Measurements from ENCODE around the gene GRXCR1. TPM values are rescaled to one million over a fixed set of nuclear protein-coding genes. Genes with fewer than 3 reads are reported as not detected.

Gene GRXCR1
- not detected for polyA plus RNA-seq (ENCODE audit: insufficient read length in 4 of 4)

DNA sequence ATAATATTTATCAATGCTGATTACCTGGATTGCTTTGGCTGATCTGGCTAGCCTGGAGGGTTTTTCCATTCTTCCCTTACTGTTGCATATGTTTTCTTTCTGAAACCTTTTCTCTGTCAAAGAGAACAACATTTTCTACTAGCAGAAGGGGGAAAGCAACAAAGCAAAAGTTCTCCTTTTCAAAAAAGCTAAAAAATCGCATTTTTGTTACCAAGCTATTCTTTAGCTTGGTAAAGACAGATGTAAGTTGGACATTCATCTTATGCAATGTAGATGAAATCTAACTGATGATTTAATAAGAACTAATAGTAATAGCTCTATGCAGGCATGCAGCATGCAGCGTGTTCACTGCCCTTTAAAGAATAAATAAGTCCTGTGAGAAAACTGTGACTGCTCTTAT is at the start of gene GRXCR1:
Gene GRXCR1 (plus strand): TSS at position 301 of the 400 bp plus-strand sequence. CDS start 554 bp downstream, outside the sequence.
- no peak for DNase-seq (ENCODE audit: low read depth in 4 of 4, low spot score in 3 of 4)

DNA sequence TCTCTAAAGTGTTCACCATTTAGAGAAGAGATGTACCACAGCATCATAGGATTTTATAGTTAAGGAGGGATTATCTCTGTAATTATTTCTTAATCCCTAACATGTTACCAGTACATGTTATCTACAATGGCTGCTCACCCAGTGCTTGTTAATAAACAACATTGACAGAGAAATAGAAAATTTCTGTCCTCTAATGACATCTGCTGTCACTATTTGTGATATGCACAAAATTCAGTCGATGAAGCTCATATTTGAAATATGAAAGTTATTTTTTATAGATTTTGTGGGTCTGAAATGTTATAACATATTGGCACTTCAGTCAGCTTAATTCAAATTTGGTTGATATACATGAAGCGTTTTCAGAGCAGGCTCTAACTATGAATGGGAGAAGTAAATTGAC is 48.8 kb upstream of the GRXCR1 start:
- DNase-seq (ENCODE audit: low read depth in 4 of 4, low spot score in 3 of 4) = no peak

DNA sequence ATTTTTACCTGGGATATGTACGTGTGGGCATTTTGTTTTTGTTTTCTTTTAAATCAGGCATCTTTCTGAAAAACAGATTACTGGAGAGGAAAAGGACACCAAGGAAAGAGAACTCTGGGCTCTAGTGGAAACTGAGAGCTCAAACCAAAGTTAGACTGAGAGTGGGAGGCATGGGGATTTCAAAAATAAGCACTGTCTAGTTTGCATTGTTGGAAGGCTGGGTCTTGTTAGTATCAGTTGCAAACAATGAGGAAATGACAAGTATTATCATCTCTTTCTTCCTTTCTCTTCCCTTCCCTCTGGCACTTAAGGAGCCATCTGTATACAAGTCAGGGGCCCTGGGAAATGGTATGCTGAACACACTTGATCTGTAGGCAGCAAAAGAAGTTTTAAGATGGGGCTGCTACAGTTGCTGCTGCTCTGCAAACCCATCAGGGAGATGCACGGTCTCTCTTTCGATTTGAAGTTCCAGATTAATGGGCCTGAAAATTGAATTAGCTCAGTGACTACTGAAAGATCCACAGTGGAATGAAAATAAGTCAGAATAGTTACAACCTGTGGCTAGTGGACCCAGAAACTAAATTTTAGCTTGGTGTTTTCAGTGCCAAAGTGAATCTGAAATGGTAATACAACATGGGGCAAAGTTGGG is 48.0 kb upstream of the GRXCR1 start:
- DNase-seq (ENCODE audit: low read depth in 4 of 4, low spot score in 3 of 4) = no peak

GRCh38 chr4:42845586-42845985 is 46.9 kb upstream of the GRXCR1 start:
- DNase-seq (ENCODE audit: low read depth in 4 of 4, low spot score in 3 of 4) = no peak

- no peak for DNase-seq (ENCODE audit: low read depth in 4 of 4, low spot score in 3 of 4)
These were observed 36.7 kb upstream of the GRXCR1 start for GRCh38 chr4:42855779-42856178.

- DNase-seq (ENCODE audit: low read depth in 4 of 4, low spot score in 3 of 4) = peak; percentile 15 to 36 (median 28)
These were observed 26.8 kb upstream of the GRXCR1 start for GRCh38 chr4:42865572-42866189.

GRCh38 chr4:42871261-42871660 is 21.3 kb upstream of the GRXCR1 start:
- no peak for DNase-seq (ENCODE audit: low read depth in 4 of 4, low spot score in 3 of 4)

GRCh38 chr4:42871671-42872290 is 20.7 kb upstream of the GRXCR1 start:
- no peak for DNase-seq (ENCODE audit: low read depth in 4 of 4, low spot score in 3 of 4)

DNA sequence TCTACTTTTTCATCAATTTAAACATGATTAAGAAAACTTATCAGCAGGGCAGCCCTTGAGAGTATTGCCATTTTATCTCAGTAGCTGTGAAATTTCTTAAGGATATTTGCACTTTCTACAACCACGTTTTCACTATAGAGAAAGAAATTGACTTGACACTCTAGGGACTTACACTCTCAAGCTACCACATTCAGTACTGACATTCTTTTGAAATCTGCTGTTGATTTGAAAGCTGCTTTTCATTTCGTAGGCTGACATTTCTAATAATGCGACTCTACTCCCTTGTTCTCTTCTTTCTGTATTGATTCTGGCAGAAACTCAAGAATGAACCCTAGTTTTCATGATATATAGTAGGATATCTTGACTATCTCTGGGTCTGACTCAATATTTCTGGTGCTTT is 13.7 kb upstream of the GRXCR1 start:
- no peak for DNase-seq (ENCODE audit: low read depth in 4 of 4, low spot score in 3 of 4)

DNA sequence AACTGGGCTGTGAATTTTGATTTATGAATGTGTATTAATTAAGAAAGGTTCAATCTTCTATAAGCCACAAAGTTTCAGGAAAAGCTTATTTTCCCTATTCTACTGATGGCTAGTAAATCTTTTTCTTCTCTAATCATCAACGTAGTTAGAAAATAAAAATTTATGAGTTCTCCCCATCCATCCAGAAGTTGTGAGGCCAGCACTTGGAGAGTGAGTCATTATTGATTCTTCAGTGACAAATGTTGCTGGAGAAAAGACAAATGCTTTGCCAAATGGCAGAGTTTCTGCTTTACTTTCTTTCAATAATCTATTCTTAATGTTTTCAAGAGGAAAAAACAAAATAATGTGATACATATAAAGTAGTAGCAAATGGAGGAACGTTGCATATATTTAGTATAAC is 11.3 kb upstream of the GRXCR1 start:
- no peak for DNase-seq (ENCODE audit: low read depth in 4 of 4, low spot score in 3 of 4)

DNA sequence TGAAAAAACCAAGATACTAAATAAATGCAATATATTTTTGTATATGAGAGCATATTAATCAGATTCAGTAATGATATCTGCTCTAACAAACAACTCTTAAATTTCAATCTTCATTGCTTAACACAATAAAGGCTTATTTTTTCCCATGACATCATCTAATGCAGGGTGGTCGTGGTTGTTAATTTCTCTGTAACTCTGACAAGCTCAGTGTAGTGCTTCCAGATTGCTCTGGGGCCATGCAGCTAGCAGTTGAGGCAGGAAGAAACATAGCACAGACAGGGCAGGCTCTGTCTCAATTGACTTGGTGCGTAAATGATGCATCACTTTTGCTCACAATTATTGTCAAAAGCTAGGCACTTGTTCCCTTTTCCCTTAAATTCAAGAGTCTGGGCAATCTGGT is 869 bp upstream of the GRXCR1 start:
- DNase-seq (ENCODE audit: low read depth in 4 of 4, low spot score in 3 of 4) = no peak

GRCh38 chr4:42895452-42895851 is 2.9 kb downstream of the GRXCR1 start:
- no peak for DNase-seq (ENCODE audit: low read depth in 4 of 4, low spot score in 3 of 4)

DNA sequence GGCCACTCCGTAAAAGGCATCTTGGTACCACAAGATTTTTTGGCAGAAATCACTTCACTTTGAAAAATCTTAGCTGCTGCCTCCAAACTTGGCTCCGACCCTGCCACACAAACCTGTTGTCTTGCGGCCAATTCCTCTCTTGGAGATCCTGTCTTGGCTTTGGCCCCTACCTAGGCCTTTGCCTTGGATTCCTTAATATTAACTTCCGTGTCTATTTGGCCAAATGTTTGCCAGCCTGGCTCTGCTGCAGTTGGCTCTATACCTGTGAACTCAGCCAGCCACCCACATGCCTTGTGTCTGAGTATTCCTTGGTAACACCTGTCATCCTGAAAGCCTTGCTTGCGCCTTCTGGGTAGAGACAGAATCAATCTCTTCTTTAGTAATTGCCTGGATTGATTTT is 12.5 kb downstream of the GRXCR1 start:
- no peak for DNase-seq (ENCODE audit: low read depth in 4 of 4, low spot score in 3 of 4)

GRCh38 chr4:42905591-42905990 is 13.1 kb downstream of the GRXCR1 start:
- no peak for DNase-seq (ENCODE audit: low read depth in 4 of 4, low spot score in 3 of 4)

- DNase-seq (ENCODE audit: low read depth in 4 of 4, low spot score in 3 of 4) = peak in 1 of 4 donors; percentile 20
These were observed 13.8 kb downstream of the GRXCR1 start for GRCh38 chr4:42906341-42906740.

DNA sequence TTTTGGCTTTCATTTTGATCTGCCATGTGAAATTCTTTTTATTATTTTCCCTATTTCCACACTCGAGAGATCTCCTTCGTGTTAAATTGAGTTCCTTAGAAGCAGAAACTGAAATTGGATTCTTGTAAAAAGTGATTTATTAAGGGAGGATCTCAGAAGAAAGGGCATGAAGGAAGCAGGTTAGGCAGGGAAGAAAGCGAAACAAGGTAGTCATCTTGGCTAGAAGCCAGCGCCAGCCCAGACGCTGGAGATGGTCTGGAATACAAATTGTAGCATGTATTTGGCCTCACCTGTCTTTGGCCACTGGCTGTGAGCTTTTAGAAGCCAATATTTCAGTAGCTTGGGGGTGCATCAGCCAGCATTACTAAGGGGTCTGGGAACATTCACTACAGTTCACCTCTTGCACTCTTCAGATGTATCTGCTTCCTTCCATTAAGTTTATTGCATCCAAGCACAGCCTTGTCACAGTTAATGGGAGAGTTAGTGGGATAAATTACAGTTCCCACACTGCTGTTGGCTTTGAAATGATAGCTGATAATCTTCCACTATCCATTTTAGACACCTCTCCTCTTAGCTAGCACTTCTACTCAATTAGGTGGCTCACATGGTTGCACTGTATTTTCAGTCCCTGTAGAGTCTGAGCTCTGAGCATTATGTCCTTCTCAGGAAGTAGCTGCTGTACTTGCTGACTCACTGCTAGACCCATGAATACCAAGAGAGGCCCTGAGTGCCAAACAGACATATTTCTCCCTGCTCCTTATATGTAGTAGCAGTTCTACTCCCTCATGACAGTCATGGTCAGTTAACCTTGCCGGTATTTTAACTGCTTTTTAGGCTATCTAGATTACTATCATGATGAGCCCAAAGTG is 14.6 kb downstream of the GRXCR1 start:
- peak in 3 of 4 donors; percentile 31 to 41 (median 35) for DNase-seq (ENCODE audit: low read depth in 4 of 4, low spot score in 3 of 4)

GRCh38 chr4:42910459-42910858 is 17.9 kb downstream of the GRXCR1 start:
- DNase-seq (ENCODE audit: low read depth in 4 of 4, low spot score in 3 of 4) = no peak

DNA sequence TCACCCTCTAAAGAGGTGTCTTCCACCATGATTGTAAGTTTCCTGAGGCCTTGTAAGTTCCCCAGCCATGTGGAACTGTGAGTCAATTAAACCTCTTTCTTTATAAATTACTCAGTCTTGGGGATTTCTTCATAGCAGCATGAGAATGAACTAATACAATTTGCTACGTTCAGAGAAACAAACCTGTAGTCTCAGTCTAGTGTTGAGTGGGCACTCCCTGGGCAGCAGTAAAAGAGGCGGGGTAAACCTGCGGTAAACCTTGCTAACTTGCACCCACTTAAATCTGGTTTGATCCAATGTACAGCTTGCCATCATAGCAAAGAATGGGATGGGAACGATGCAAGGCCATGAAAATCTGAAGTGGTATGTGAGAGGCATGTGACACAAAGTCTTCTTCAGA is 22.4 kb downstream of the GRXCR1 start:
- no peak for DNase-seq (ENCODE audit: low read depth in 4 of 4, low spot score in 3 of 4)

- no peak for DNase-seq (ENCODE audit: low read depth in 4 of 4, low spot score in 3 of 4)
These were observed 23.0 kb downstream of the GRXCR1 start for GRCh38 chr4:42915484-42915883.

GRCh38 chr4:42917296-42917695 is 24.8 kb downstream of the GRXCR1 start:
- DNase-seq (ENCODE audit: low read depth in 4 of 4, low spot score in 3 of 4) = no peak

GRCh38 chr4:42923431-42923830 is 30.9 kb downstream of the GRXCR1 start:
- no peak for DNase-seq (ENCODE audit: low read depth in 4 of 4, low spot score in 3 of 4)
